ENCODE measurements around the gene ERCC4. TPM values are rescaled to one million over a fixed set of nuclear protein-coding genes. Genes with fewer than 3 reads are reported as not detected.
A peak's percentile ranks its signal among the peaks of the same experiment; 100 is the strongest.

The ERCC4 gene
- total and polyA plus RNA-seq, 2 experiments from 2014 or later, result 7.5 to 20.1 TPM

- in situ Hi-C loops (cut with MboI), result no loop called here
- no peak for TF ChIP-seq EZH2 (IDR thresholded peaks at IDR 0.05; ENCODE audit: insufficient read depth, poor library complexity, severe bottlenecking)
- no peak for TF ChIP-seq EZH2phosphoT487 (IDR thresholded peaks at IDR 0.05; ENCODE audit: insufficient read depth, low read depth)
- H2AFZ ChIP-seq, result peak overlapping the region; percentile 56; the same call in 1 of the 2 replicates
These were observed 13.5 kb upstream of the ERCC4 start for GRCh38 chr16:13906168-13907089.

GRCh38 chr16:13907431-13907830, 12.5 kb upstream of the ERCC4 start:
- no peaks in the 10 kb centered on the region for H3K36me3 ChIP-seq (ENCODE audit: low read depth)
- no peaks in the 10 kb centered on the region for H3K79me2 ChIP-seq (ENCODE audit: insufficient read depth)
- no peak for DNase-seq
- TF ChIP-seq EZH2phosphoT487 (IDR thresholded peaks at IDR 0.05; ENCODE audit: insufficient read depth, low read depth), result no peak
- TF ChIP-seq EZH2 (IDR thresholded peaks at IDR 0.05; ENCODE audit: insufficient read depth, poor library complexity, severe bottlenecking), result no peak
- H2AFZ ChIP-seq, result no peak overlapping the region
- no peak overlapping the region for H3K4me3 ChIP-seq
- no peaks in the 10 kb centered on the region for H3K9me3 ChIP-seq (ENCODE audit: low read depth)
- no peak overlapping the region for H3K27ac ChIP-seq
- H3K4me1 ChIP-seq (ENCODE audit: insufficient read depth), result peaks cover 7% of the 10 kb centered on the region
- WGBS, 2 experiments (ENCODE audit: low coverage in 1 of 2, low lambda C conversion rate in 2 of 2, missing lambda C conversion rate in 2 of 2), result 38 to 42% methylated on average over 3 of the region's 3 CpGs
- in situ Hi-C loops (cut with MboI), result no loop called here
- 0 out of 2 replicates have a peak, but pooled peaks cover 7% of the 10 kb centered on the region for H3F3A ChIP-seq (ENCODE audit: insufficient read depth)
- H3K4me2 ChIP-seq (ENCODE audit: unreplicated experiment), result no peak overlapping the region
- H3K9ac ChIP-seq, result no peak overlapping the region
- no peaks in the 10 kb centered on the region for H3K9me2 ChIP-seq (ENCODE audit: insufficient read depth)
- no peaks in the 10 kb centered on the region; the same call in 1 of the 2 replicates for H3K27me3 ChIP-seq (replicated peaks; ENCODE audit: insufficient read depth)
- no peaks in the 10 kb centered on the region for H4K20me1 ChIP-seq (ENCODE audit: insufficient read depth)

More at GRCh38 chr16:13906168-13907089, 13.5 kb upstream of the ERCC4 start:
- no peak overlapping the region for H3K4me2 ChIP-seq (ENCODE audit: unreplicated experiment)
- no peaks in the 10 kb centered on the region for H3K36me3 ChIP-seq (ENCODE audit: low read depth)
- H3K9me3 ChIP-seq (ENCODE audit: low read depth), result no peaks in the 10 kb centered on the region
- H4K20me1 ChIP-seq (ENCODE audit: insufficient read depth), result no peaks in the 10 kb centered on the region
- no peaks in the 10 kb centered on the region for H3K9me2 ChIP-seq (ENCODE audit: insufficient read depth)
- no peak overlapping the region for H3K9ac ChIP-seq
- H3F3A ChIP-seq (ENCODE audit: insufficient read depth), result 0 out of 2 replicates have a peak, but pooled peaks cover 7% of the 10 kb centered on the region
- H3K79me2 ChIP-seq (ENCODE audit: insufficient read depth), result no peaks in the 10 kb centered on the region
- no peak overlapping the region for H3K4me3 ChIP-seq
- H3K27me3 ChIP-seq (replicated peaks; ENCODE audit: insufficient read depth), result no peaks in the 10 kb centered on the region; the same call in 1 of the 2 replicates
- 44% methylated on average over 10 of the region's 10 CpGs for WGBS, 2 experiments (ENCODE audit: low coverage in 1 of 2, low lambda C conversion rate in 2 of 2, missing lambda C conversion rate in 2 of 2)
- H3K27ac ChIP-seq, result no peak overlapping the region
- no peak for DNase-seq
- H3K4me1 ChIP-seq (ENCODE audit: insufficient read depth), result peaks cover 7% of the 10 kb centered on the region

DNA sequence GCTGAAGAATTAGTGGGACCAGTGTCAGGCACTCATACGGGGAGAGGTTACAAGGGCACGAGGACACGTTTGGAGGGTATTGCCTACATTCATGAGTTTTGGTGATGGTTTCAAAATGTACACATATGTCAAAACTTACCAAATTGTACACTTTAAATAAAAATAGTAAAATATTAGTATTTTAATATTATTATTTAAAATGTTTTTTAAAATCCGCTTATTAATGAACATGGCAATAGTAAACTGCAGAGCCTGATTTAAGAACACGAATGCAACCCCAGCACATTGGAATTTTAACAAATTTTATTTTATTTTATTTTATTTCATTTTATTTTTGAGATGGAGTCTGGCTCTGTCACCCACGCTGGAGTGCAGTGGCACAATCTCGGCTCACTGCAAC, 10.9 kb upstream of the ERCC4 start:
- Histone ChIP-seq H3K9ac (no peak overlapping the region), H3K4me3 (no peak overlapping the region), H3K27me3 (replicated peaks; ENCODE audit: insufficient read depth) (no peaks in the 10 kb centered on the region; the same call in 1 of the 2 replicates), H4K20me1 (ENCODE audit: insufficient read depth) (no peaks in the 10 kb centered on the region), H3K36me3 (ENCODE audit: low read depth) (no peaks in the 10 kb centered on the region), H3K9me3 (ENCODE audit: low read depth) (no peaks in the 10 kb centered on the region), H3F3A (ENCODE audit: insufficient read depth) (0 out of 2 replicates have a peak, but pooled peaks cover 7% of the 10 kb centered on the region), H3K27ac (no peak overlapping the region), H3K4me2 (ENCODE audit: unreplicated experiment) (no peak overlapping the region), H3K79me2 (ENCODE audit: insufficient read depth) (no peaks in the 10 kb centered on the region), H2AFZ (no peak overlapping the region), H3K9me2 (ENCODE audit: insufficient read depth) (no peaks in the 10 kb centered on the region), H3K4me1 (ENCODE audit: insufficient read depth) (peaks cover 7% of the 10 kb centered on the region)
- no peak for DNase-seq
- in situ Hi-C loops (cut with MboI), result no loop called here
- TF ChIP-seq EZH2 (IDR thresholded peaks at IDR 0.05; ENCODE audit: insufficient read depth, poor library complexity, severe bottlenecking) (no peak), EZH2phosphoT487 (IDR thresholded peaks at IDR 0.05; ENCODE audit: insufficient read depth, low read depth) (no peak)
- 62 to 67% methylated on average over 7 of the region's 7 CpGs for WGBS, 2 experiments (ENCODE audit: low coverage in 1 of 2, low lambda C conversion rate in 2 of 2, missing lambda C conversion rate in 2 of 2)

DNA sequence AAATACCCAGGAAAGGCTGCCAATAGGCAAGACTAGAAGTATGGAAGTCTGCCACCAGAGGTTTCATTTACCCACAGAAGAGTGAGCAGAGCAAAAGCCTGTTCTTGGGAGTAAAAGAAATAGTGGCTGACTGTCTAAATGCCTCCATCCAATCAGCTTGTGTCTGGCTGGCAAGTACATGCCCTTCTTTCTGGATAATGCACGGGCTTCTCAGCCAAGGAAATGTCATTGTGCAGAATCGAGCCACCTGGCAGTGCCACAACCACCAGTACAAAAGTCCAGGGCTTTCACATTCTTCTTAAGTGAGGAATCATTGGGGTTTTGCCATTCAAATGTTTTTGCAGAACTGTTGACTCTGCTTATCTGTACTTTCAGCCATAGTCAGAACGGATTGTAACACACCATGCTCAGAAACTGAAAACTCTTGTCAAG, 10.1 kb upstream of the ERCC4 start:
- Histone ChIP-seq H3K9me2 (ENCODE audit: insufficient read depth) (no peaks in the 10 kb centered on the region), H3K9ac (no peak overlapping the region), H3K4me3 (peak overlapping the region; percentile 37), H3F3A (ENCODE audit: insufficient read depth) (0 out of 2 replicates have a peak, but pooled peaks cover 7% of the 10 kb centered on the region), H3K36me3 (ENCODE audit: low read depth) (no peaks in the 10 kb centered on the region), H3K27ac (no peak overlapping the region), H3K4me1 (ENCODE audit: insufficient read depth) (peaks cover 7% of the 10 kb centered on the region), H3K9me3 (ENCODE audit: low read depth) (no peaks in the 10 kb centered on the region), H3K4me2 (ENCODE audit: unreplicated experiment) (peak overlapping the region; percentile 68), H3K79me2 (ENCODE audit: insufficient read depth) (no peaks in the 10 kb centered on the region), H2AFZ (peak overlapping the region; percentile 36; the same call in 1 of the 2 replicates), H3K27me3 (replicated peaks; ENCODE audit: insufficient read depth) (no peaks in the 10 kb centered on the region; the same call in 1 of the 2 replicates), H4K20me1 (ENCODE audit: insufficient read depth) (no peaks in the 10 kb centered on the region)
- in situ Hi-C loops (cut with MboI), result no loop called here
- DNase-seq, result peak; percentile 75
- TF ChIP-seq EZH2 (IDR thresholded peaks at IDR 0.05; ENCODE audit: insufficient read depth, poor library complexity, severe bottlenecking) (no peak), EZH2phosphoT487 (IDR thresholded peaks at IDR 0.05; ENCODE audit: insufficient read depth, low read depth) (no peak)
- 0 to 2% methylated on average over 3 of the region's 3 CpGs for WGBS, 2 experiments (ENCODE audit: low coverage in 1 of 2, low lambda C conversion rate in 2 of 2, missing lambda C conversion rate in 2 of 2)
